GM19468 (cell line): ENCODE data around the gene TOMM70.

Experiments
- ATAC-seq: cut with Tn5 transposase; IDR thresholded peaks from one replicate; pipeline ENCODE4 v1.9.1; 2021; ENCODE audit warnings: mild to moderate bottlenecking, moderate library complexity, moderate number of reproducible peaks; ENCODE audit not compliant: unreplicated experiment; ENCODE audit errors: extremely low read depth

The TOMM70 gene

GRCh38 chr3:100412912-100413590 lies 12.2 kb upstream of the TOMM70 start:
- ATAC-seq, result no peak

GRCh38 chr3:100411091-100411982 lies 10.4 kb upstream of the TOMM70 start:
- ATAC-seq, result no peak

GRCh38 chr3:100407977-100408532 lies 7.2 kb upstream of the TOMM70 start:
- no peak for ATAC-seq

- ATAC-seq, result no peak
Observed at GRCh38 chr3:100407164-100407563, 6.3 kb upstream of the TOMM70 start.

GRCh38 chr3:100404250-100404548 lies 3.3 kb upstream of the TOMM70 start:
- ATAC-seq, result no peak

GRCh38 chr3:100403362-100404249 lies 2.7 kb upstream of the TOMM70 start:
- ATAC-seq, result no peak

- ATAC-seq, result no peak
Observed at GRCh38 chr3:100402891-100403290, 2.0 kb upstream of the TOMM70 start.

- ATAC-seq, result no peak
Observed at GRCh38 chr3:100402256-100402655, 1.4 kb upstream of the TOMM70 start.

GRCh38 chr3:100401674-100402041 lies 769 bp upstream of the TOMM70 start:
- no peak for ATAC-seq

GRCh38 chr3:100400419-100400779 lies 490 bp downstream of the TOMM70 start:
- peak; percentile 5 for ATAC-seq

GRCh38 chr3:100399341-100400071 lies 1.4 kb downstream of the TOMM70 start:
- ATAC-seq, result no peak

GRCh38 chr3:100396967-100397366 lies 3.9 kb downstream of the TOMM70 start:
- no peak for ATAC-seq

- ATAC-seq, result no peak
Observed at GRCh38 chr3:100395679-100396431, 5.0 kb downstream of the TOMM70 start.

GRCh38 chr3:100389025-100389424 lies 11.9 kb downstream of the TOMM70 start:
- no peak for ATAC-seq

GRCh38 chr3:100386437-100387074 lies 14.3 kb downstream of the TOMM70 start:
- no peak for ATAC-seq

GRCh38 chr3:100384733-100385525 lies 16.0 kb downstream of the TOMM70 start:
- no peak for ATAC-seq

- no peak for ATAC-seq
Observed at GRCh38 chr3:100376301-100376700, 24.6 kb downstream of the TOMM70 start.

- ATAC-seq, result no peak
Observed at GRCh38 chr3:100374521-100374920, 26.4 kb downstream of the TOMM70 start.
